ENCODE data around the gene TMA7B.

DNA sequence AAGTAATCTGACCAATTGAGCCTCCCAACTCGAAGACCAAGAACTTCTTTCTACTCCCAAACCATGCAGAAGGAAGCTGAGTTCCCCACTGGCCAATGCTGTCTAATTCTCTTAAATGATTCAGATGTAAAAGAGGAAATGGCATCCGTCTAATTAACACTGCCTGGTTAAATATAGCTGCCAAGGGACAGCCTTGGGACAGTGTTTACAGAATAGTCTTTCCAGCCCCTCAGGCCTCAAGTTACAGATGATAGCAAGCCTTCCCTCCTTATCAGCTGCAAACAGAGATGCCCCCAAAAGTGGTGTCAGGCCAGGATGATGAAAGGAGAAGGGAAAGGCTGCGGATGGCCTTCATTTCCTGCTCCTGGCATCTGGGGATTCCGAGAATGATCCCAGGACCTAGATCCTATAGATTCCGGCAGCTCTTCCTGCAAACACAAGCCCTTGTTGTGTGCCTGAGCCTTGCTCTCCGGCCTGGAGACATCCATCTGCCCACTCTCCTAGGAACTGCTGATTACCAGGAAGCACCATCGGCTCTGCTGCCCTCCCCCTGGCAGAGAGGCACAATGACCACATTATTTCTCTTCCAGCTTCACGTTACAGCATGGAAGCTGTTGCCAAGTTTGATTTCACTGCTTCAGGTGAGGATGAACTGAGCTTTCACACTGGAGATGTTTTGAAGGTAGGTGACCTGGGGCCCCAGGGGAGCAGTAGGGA, 13.5 kb upstream of the TMA7B start:
- TF ChIP-seq, protein P1, sequence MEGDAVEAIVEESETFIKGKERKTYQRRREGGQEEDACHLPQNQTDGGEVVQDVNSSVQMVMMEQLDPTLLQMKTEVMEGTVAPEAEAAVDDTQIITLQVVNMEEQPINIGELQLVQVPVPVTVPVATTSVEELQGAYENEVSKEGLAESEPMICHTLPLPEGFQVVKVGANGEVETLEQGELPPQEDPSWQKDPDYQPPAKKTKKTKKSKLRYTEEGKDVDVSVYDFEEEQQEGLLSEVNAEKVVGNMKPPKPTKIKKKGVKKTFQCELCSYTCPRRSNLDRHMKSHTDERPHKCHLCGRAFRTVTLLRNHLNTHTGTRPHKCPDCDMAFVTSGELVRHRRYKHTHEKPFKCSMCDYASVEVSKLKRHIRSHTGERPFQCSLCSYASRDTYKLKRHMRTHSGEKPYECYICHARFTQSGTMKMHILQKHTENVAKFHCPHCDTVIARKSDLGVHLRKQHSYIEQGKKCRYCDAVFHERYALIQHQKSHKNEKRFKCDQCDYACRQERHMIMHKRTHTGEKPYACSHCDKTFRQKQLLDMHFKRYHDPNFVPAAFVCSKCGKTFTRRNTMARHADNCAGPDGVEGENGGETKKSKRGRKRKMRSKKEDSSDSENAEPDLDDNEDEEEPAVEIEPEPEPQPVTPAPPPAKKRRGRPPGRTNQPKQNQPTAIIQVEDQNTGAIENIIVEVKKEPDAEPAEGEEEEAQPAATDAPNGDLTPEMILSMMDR (IDR thresholded peaks at IDR 0.05; ENCODE audit: extremely low read depth in 1 of 2, insufficient read depth in 1 of 2, low read depth in 1 of 2, low read length in 2 of 2) = no peak
- no peak for TF ChIP-seq EZH2 (IDR thresholded peaks at IDR 0.05; ENCODE audit: borderline replicate concordance, low read depth, low read length, severe bottlenecking)
- TF ChIP-seq POLR2A (IDR thresholded peaks at IDR 0.05; ENCODE audit: low read depth, low read length) = no peak
- TF ChIP-seq, protein P2, sequence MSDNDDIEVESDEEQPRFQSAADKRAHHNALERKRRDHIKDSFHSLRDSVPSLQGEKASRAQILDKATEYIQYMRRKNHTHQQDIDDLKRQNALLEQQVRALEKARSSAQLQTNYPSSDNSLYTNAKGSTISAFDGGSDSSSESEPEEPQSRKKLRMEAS (IDR thresholded peaks at IDR 0.05; ENCODE audit: insufficient read depth, insufficient read length) = no peak

Measured in endothelial cell of umbilical vein (primary cell).